Measurements from ENCODE around the gene MLST8.

DNA sequence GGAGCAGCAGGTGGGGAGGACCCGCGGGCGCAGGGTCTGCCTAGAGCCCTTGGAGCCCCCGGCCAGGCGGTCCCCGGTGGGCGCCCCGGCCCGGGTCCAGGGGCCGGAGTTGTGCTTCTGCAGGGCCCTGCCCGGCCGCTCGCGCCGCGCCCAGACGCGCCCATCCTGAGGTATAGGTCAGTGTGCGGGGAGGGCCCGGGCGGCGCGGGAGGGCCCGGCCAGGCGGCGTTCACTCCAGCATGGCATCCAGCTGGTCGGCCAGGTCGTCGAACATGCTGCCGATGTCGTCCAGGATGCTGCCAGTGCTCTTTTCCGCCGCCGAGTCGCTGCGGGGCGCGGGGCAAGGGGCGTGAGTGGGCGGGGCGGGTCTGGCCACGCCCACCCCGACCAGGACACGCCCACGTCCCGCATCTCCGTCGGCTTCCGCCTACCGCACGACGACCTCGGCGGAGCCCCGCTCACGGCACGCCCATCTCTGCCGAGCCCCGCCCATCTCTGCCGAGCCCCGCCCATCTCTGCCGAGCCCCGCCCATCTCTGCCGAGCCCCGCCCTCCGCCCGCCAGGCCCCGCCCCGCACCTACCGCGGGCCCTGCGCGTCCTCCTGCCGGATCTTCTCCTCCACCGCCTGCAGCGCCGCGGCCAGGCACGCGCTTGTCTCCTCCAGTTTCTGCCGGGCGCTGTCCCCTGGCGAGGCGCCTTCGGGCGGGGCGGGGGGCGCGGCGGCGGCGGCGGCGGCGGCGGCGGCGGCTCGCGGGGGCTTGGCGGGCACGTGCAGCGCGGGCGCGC lies 26.7 kb upstream of the MLST8 start:
- no peak for TF ChIP-seq EP300 (IDR thresholded peaks at IDR 0.05)
- TF ChIP-seq, protein P1, sequence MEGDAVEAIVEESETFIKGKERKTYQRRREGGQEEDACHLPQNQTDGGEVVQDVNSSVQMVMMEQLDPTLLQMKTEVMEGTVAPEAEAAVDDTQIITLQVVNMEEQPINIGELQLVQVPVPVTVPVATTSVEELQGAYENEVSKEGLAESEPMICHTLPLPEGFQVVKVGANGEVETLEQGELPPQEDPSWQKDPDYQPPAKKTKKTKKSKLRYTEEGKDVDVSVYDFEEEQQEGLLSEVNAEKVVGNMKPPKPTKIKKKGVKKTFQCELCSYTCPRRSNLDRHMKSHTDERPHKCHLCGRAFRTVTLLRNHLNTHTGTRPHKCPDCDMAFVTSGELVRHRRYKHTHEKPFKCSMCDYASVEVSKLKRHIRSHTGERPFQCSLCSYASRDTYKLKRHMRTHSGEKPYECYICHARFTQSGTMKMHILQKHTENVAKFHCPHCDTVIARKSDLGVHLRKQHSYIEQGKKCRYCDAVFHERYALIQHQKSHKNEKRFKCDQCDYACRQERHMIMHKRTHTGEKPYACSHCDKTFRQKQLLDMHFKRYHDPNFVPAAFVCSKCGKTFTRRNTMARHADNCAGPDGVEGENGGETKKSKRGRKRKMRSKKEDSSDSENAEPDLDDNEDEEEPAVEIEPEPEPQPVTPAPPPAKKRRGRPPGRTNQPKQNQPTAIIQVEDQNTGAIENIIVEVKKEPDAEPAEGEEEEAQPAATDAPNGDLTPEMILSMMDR (IDR thresholded peaks at IDR 0.05), result no peak

All from ovary (tissue), 3 donors.